ENCODE data around the gene SMC1B. TPM values are rescaled to one million over a fixed set of nuclear protein-coding genes. Genes with fewer than 3 reads are reported as not detected.
"Not testable (repeated sequence)": the region's sequence is repeated elsewhere in the genome, so short reads cannot be mapped to it uniquely, and the experiment has no call there.

SMC1B gene
- total RNA-seq, 4 donors from 2014 or later, result 0.13 TPM; not detected in 3

GRCh38 chr22:45296628-45297297 lies 116.6 kb downstream of the SMC1B start:
- Histone ChIP-seq H3K4me3 (no peak overlapping the region), H3K36me3 (no peaks in the 10 kb centered on the region), H3K27me3 (no peaks in the 10 kb centered on the region), H3K4me1 (no peaks in the 10 kb centered on the region), H3K9me3 (no peaks in the 10 kb centered on the region), H3K27ac (replicated peaks in 1 of 4) (no peak overlapping the region)
- intact Hi-C loops (cut with DNase I), result no loop called here
- no peak for DNase-seq (ENCODE audit: extremely low spot score)
- TF ChIP-seq POLR2A (IDR thresholded peaks at IDR 0.05; ENCODE audit: low read depth), result no peak
- TF ChIP-seq EP300 (IDR thresholded peaks at IDR 0.05), result no peak
- TF ChIP-seq, protein P1, sequence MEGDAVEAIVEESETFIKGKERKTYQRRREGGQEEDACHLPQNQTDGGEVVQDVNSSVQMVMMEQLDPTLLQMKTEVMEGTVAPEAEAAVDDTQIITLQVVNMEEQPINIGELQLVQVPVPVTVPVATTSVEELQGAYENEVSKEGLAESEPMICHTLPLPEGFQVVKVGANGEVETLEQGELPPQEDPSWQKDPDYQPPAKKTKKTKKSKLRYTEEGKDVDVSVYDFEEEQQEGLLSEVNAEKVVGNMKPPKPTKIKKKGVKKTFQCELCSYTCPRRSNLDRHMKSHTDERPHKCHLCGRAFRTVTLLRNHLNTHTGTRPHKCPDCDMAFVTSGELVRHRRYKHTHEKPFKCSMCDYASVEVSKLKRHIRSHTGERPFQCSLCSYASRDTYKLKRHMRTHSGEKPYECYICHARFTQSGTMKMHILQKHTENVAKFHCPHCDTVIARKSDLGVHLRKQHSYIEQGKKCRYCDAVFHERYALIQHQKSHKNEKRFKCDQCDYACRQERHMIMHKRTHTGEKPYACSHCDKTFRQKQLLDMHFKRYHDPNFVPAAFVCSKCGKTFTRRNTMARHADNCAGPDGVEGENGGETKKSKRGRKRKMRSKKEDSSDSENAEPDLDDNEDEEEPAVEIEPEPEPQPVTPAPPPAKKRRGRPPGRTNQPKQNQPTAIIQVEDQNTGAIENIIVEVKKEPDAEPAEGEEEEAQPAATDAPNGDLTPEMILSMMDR (IDR thresholded peaks at IDR 0.05), result no peak
- no peak for TF ChIP-seq POLR2AphosphoS5 (IDR thresholded peaks at IDR 0.05)
- 76% methylated on average over 13 of the region's 13 CpGs for WGBS

DNA sequence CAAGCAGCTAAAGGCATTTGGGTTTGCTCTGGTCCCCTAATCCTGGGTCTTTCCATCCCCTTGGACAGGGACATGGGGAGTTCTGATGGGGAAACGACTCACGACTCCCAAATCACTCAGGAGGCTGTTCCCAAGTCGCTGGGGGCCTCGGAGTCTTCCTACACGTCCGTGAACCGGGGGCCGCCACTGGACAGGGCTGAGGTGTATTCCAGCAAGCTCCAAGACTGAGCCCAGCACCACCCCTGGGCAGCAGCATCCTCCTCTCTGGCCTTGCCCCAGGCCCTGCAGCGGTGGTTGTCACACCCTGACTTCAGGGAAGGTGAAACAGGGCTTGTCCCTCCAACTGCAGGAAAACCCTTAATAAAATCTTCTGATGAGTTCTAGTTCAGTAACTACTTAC lies 117.9 kb downstream of the SMC1B start:
- no peaks in the 10 kb centered on the region for H3K9me3 ChIP-seq
- DNase-seq (ENCODE audit: extremely low spot score), result no peak
- 87% methylated on average over 3 of the region's 9 CpGs for WGBS
- peaks cover 0 to 3% (median 0%) of the 10 kb centered on the region in 4 donors for H3K4me1 ChIP-seq
- TF ChIP-seq POLR2A (IDR thresholded peaks at IDR 0.05; ENCODE audit: low read depth) (no peak), POLR2AphosphoS5 (IDR thresholded peaks at IDR 0.05) (no peak), EP300 (IDR thresholded peaks at IDR 0.05) (no peak)
- TF ChIP-seq, protein P1 (IDR thresholded peaks at IDR 0.05), result no peak
- H3K4me3 ChIP-seq, result no peak overlapping the region
- peaks cover 0 to 2% (median 0%) of the 10 kb centered on the region in 4 donors for H3K27me3 ChIP-seq
- intact Hi-C loops (cut with DNase I), result no loop called here
- no peak overlapping the region for H3K27ac ChIP-seq (replicated peaks in 1 of 4)
- no peaks in the 10 kb centered on the region for H3K36me3 ChIP-seq

DNA sequence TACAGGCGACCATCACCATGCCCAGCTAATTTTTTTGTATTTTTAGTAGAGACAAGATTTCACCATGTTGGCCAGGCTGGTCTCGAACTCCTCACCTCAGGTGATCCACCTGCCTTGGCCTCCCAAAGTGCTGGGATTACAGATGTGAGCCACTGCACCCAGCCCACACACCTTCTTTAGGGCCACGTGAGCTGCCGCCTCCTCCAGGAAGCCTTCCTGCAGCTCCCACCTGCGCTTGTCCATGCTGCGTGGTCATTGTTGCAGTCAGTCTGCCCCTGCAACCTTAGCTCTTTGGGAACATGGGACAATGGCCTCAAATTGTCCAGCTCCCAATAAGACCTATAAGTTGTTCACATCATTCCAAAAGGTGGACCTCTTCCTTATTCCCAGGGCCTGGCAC lies 118.4 kb downstream of the SMC1B start:
- 90% methylated on average over 6 of the region's 6 CpGs for WGBS
- intact Hi-C loops (cut with DNase I), result not testable (repeated sequence)

More for the DNA sequence above, 118.4 kb downstream of the SMC1B start:
- H3K4me3 ChIP-seq; H3K27me3 ChIP-seq; H3K9me3 ChIP-seq; H3K4me1 ChIP-seq; DNase-seq (ENCODE audit: extremely low spot score); H3K27ac ChIP-seq (replicated peaks in 1 of 4); H3K36me3 ChIP-seq: not testable (repeated sequence)

Other genes with a start within 250 kb of the SMC1B start
- gene NUP50, start 249.7 kb downstream of the SMC1B start, total RNA-seq, result 10 to 100 TPM; 22.7 to 40.3 (median 30.0) TPM
- 10 to 100 TPM; 31.6 to 67.1 (median 46.8) TPM for gene KIAA0930, start 172.7 kb downstream of the SMC1B start, total RNA-seq
- not detected for gene UPK3A, start 128.7 kb downstream of the SMC1B start, total RNA-seq
- 10 to 100 TPM; 24.4 to 45.8 (median 32.1) TPM for gene FAM118A, start 103.7 kb downstream of the SMC1B start, total RNA-seq
- gene RIBC2, start 94 bp upstream of the SMC1B start, total RNA-seq, result not detected
- 100 to 1,000 TPM; 355 to 534 (median 417) TPM for gene FBLN1, start 89.3 kb upstream of the SMC1B start, total RNA-seq

Measured in esophagus muscularis mucosa (tissue), 4 donors.